ENCODE results near the gene AKR1E2.

AKR1E2 gene

DNA sequence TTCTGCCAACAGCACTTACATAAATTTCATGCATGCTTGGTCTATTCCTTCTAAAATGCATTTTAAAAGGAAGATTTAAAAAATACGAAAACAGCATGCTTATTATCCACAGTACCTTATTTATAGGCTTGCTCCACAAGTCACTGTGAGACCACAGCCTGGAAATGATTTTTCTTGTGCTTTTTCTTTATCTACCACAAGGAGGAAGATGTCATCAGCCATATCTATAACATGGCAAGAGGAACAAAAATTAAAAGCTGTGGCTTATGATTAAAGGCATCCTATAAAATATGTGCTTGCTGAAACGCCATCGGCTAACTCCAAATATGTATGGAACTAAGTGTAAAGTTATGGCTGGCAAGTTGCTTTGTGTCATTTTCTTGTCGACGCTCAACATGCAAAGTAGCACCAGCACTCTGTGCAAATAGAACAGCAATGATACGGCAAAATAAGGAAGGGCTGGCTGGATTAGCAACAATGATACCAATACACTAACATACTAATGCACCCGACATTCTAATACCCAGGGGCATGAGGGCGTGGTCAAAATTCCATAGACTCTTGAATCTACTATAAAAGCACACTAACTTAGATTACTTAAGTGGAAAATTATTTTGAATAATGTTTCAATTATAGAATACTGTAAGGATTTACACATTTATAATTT is 41.2 kb upstream of the AKR1E2 start:
- no peak for DNase-seq (ENCODE audit: low read depth)
- H3K4me3 ChIP-seq (ENCODE audit: low read depth, low read length), result no peak overlapping the region
- TF ChIP-seq, protein P1, sequence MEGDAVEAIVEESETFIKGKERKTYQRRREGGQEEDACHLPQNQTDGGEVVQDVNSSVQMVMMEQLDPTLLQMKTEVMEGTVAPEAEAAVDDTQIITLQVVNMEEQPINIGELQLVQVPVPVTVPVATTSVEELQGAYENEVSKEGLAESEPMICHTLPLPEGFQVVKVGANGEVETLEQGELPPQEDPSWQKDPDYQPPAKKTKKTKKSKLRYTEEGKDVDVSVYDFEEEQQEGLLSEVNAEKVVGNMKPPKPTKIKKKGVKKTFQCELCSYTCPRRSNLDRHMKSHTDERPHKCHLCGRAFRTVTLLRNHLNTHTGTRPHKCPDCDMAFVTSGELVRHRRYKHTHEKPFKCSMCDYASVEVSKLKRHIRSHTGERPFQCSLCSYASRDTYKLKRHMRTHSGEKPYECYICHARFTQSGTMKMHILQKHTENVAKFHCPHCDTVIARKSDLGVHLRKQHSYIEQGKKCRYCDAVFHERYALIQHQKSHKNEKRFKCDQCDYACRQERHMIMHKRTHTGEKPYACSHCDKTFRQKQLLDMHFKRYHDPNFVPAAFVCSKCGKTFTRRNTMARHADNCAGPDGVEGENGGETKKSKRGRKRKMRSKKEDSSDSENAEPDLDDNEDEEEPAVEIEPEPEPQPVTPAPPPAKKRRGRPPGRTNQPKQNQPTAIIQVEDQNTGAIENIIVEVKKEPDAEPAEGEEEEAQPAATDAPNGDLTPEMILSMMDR (IDR thresholded peaks at IDR 0.05; ENCODE audit: low read depth, low read length, missing control alignments), result no peak

DNA sequence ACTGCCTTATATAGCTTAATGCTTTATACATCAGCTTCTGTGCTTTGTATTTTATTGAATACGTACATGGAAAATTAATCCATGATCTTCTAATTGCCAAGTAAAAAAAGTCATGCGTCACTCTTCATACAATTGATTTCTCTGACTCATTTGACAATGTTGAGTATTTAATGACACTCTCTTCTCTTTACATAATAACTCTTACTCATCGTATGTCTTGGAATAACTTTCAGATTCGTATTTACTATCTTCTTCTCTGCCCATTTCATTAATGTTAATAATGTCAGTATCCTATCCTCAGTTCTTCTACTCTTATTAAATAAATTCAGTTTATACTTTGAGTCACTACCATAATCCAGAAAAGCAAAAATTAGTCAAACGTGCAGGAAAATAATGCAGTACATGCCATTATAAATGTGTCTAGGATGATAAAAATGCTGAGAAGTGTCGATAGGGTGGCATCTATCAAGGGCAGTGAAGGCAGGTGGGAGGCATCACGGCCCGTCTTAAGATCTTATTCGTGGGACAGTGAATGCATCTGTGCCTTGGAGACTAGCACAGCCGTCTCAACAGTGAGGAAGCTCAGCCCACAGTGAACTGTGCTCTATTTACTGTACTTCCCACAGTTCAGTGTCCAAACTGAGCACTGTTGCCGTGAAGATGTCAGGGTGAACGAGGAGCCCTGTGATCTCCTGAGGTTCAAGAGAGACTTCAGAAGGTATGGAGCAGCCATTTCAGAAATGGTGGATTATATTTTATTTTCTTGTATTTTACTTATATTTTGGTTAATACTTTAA is 39.8 kb upstream of the AKR1E2 start:
- TF ChIP-seq, protein P1 (IDR thresholded peaks at IDR 0.05; ENCODE audit: low read depth, low read length, missing control alignments), result no peak
- H3K4me3 ChIP-seq (ENCODE audit: low read depth, low read length), result no peak overlapping the region
- DNase-seq (ENCODE audit: low read depth), result no peak

DNA sequence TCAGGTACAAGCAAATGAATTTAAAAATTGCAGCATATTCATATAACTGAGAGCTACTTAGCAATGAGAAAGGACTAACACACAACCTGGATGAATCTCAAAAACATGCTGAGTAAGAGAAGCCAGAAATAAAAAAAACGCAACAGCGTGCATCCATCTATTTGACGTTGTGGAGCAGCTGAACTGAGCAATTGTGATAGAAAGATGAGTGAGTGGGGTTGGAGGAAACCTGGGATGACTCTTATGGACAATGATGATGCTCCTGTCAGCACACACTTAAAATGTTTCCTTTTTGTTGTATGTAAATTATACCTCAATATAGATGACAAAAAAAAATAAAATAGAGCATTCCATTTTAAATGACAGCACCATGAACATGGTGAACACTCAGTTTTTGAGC is 36.0 kb upstream of the AKR1E2 start:
- TF ChIP-seq, protein P1 (IDR thresholded peaks at IDR 0.05; ENCODE audit: low read depth, low read length, missing control alignments), result no peak
- DNase-seq (ENCODE audit: low read depth), result no peak

DNA sequence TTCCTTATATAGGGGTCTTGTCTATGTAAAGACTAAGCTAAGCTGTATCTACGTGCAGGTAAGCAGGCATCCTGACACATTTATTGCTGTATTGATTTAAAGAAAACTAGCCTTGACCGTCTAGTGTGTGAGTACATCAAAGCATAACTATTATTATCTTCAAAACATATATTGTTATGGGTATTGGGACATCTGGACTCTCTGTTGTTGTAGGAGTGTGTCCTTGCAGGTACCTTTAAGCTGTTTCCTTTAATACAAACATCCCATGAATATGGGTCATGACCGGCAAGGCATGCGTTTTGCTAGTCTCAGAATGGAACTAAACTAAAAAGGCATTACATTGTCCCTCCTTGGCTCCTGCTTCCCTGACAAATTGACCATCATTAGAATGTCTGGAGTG is 35.1 kb upstream of the AKR1E2 start:
- no peak overlapping the region for H3K4me3 ChIP-seq (ENCODE audit: low read depth, low read length)
- no peak for DNase-seq (ENCODE audit: low read depth)
- TF ChIP-seq, protein P1 (IDR thresholded peaks at IDR 0.05; ENCODE audit: low read depth, low read length, missing control alignments), result no peak

More for the DNA sequence above, 36.0 kb upstream of the AKR1E2 start:
- no peak overlapping the region for H3K4me3 ChIP-seq (ENCODE audit: low read depth, low read length)

DNA sequence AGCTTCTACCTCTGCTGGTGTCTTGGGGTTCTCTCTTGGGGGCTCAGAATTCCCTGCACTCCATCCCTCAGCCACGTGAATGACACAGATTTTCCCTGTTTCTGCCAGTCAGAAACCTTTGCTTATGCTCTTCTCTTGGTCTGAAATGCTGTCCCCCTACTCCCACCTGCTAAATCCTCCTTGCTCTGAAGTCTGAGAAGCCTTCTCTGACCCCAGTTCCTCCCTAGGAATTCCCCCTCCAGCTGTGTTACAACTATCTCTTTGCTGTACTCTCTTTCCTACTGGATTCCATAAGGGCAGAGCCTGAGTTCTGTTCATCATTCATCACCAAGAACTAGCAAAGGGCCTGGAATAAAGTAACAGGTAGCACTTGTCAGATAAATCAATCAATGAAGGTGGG is 33.6 kb upstream of the AKR1E2 start:
- H3K4me3 ChIP-seq (ENCODE audit: low read depth, low read length), result no peak overlapping the region
- no peak for DNase-seq (ENCODE audit: low read depth)
- TF ChIP-seq, protein P1 (IDR thresholded peaks at IDR 0.05; ENCODE audit: low read depth, low read length, missing control alignments), result no peak

DNA sequence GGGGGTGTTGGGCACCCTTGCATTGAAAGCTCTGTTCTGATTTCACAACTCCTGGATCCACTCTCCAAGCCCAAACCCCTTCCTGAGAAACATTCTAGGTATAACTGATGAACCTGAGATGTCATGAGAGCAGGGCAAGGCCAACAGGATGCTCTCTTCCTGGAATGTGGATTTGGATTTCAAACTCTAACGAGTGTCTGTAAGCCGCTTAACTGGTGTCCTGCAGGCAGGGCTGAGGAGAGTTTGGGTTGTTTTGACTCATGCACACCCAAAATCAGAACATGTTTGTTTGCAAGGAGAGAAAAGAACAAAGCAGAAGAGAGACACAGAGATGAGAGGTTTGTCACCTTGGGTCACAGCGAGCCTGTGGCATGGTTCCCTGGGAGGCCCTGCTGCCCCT is 24.6 kb upstream of the AKR1E2 start:
- no peak overlapping the region for H3K4me3 ChIP-seq (ENCODE audit: low read depth, low read length)
- TF ChIP-seq, protein P1 (IDR thresholded peaks at IDR 0.05; ENCODE audit: low read depth, low read length, missing control alignments), result no peak
- DNase-seq (ENCODE audit: low read depth), result no peak

All from GM12864 (cell line).